B cell (primary cell): ENCODE results near the gene NR2E3. TPM values are rescaled to one million over a fixed set of nuclear protein-coding genes. Genes with fewer than 3 reads are reported as not detected.

Experiments
- ATAC-seq: fragments of 200-7000 bp; cut with Tn5 transposase; one replicate; pipeline ENCODE4 v1.10.0; 2021; ENCODE audit warnings: low read depth, mild to moderate bottlenecking, moderate number of reproducible peaks, moderate library complexity
- CTCF ChIA-PET: fragments of 350-600 bp; sonication (Branson Sonifier 250); formaldehyde crosslinking; loops from one replicate; lab custom pipeline; 2021; ENCODE audit warnings: antibody characterized with exemption, inconsistent platforms; lab: Charles Lee
- POLR2A ChIA-PET: fragments of 350-600 bp; sonication (Branson Sonifier 250); formaldehyde crosslinking; loops from one replicate; lab custom pipeline; 2021; ENCODE audit warnings: antibody characterized with exemption; lab: Charles Lee
- DNase-seq: peaks from one replicate; pipeline ENCODE4 v3.0.0; 2013
- H2AFZ ChIP-seq: 2 replicates; pipeline ENCODE4 v1.6.1; 2012; ENCODE audit warnings: mild to moderate bottlenecking, low read depth, low read length; ENCODE audit not compliant: insufficient read depth, poor library complexity, severe bottlenecking
- H3K27ac ChIP-seq, 2 donors: 1 replicate in 1 of 2; 2 replicates in 1 of 2; pipeline ENCODE4 v1.5.1; 2012 to 2013; ENCODE audit warnings: low read length in 2 of 2, mild to moderate bottlenecking in 2 of 2, moderate library complexity in 1 of 2
- H3K27me3 ChIP-seq, 4 experiments: fragments of 200-600 bp in 1 of 4; sonication (generic) in 1 of 4; replicated peaks in 1 of 4; 1 replicate in 2 of 4; 2 replicates in 2 of 4; pipeline versions ENCODE4 v1.6.1 to v1.7.0; 2013 to 2016; ENCODE audit warnings: low read length in 3 of 4, mild to moderate bottlenecking in 2 of 4, mixed read lengths in 1 of 4, moderate library complexity in 1 of 4; ENCODE audit not compliant: insufficient read depth in 4 of 4, control insufficient read depth in 3 of 4; ENCODE audit errors: control extremely low read depth in 1 of 4
- H3K36me3 ChIP-seq, 2 experiments: replicated peaks in 1 of 2; 1 replicate in 1 of 2; 2 replicates in 1 of 2; pipeline versions ENCODE4 v1.6.1 to v1.7.1; 2013; ENCODE audit warnings: low read length in 1 of 2; ENCODE audit not compliant: insufficient read depth in 2 of 2, control insufficient read depth in 1 of 2; ENCODE audit errors: control extremely low read depth in 1 of 2, extremely low read depth in 1 of 2
- H3K4me1 ChIP-seq, 2 donors: fragments of 200-600 bp in 1 of 2; sonication (generic) in 1 of 2; 1 replicate in 1 of 2; 2 replicates in 1 of 2; pipeline versions ENCODE4 v1.5.1 to v1.6.1; 2013 to 2017; ENCODE audit warnings: low read length in 2 of 2; ENCODE audit not compliant: control insufficient read depth in 2 of 2, insufficient read depth in 2 of 2
- H3K4me2 ChIP-seq: replicated peaks from 2 replicates; pipeline ENCODE3; 2012; ENCODE audit warnings: mild to moderate bottlenecking, low read depth, low read length; ENCODE audit not compliant: poor library complexity, severe bottlenecking
- H3K4me3 ChIP-seq, 5 experiments: fragments of 200-600 bp in 1 of 5; sonication (generic) in 1 of 5; 1 replicate in 3 of 5; 2 replicates in 2 of 5; pipeline versions ENCODE4 v1.5.1 to v1.7.0; 2011 to 2016; ENCODE audit warnings: low read length in 4 of 5, mild to moderate bottlenecking in 4 of 5, low read depth in 2 of 5, control low read depth in 1 of 5, moderate library complexity in 1 of 5; ENCODE audit not compliant: insufficient read depth in 1 of 5; ENCODE audit errors: control extremely low read depth in 1 of 5, extremely low read depth in 1 of 5
- H3K79me2 ChIP-seq: fragments of 200-600 bp; sonication (generic); one replicate; pipeline ENCODE4 v1.6.0; 2016; ENCODE audit warnings: low read length; ENCODE audit not compliant: control insufficient read depth, insufficient read depth
- H3K9ac ChIP-seq: fragments of 200-600 bp; sonication (generic); 2 replicates; pipeline ENCODE4 v1.6.1; 2017; ENCODE audit warnings: mild to moderate bottlenecking, low read length, moderate library complexity
- H3K9me3 ChIP-seq, 3 donors: one replicate each; pipeline versions ENCODE4 v1.6.1 to v1.7.1; 2013; ENCODE audit warnings: low read length in 2 of 3; ENCODE audit not compliant: control insufficient read depth in 2 of 3, insufficient read depth in 1 of 3; ENCODE audit errors: control extremely low read depth in 1 of 3
- H4K20me1 ChIP-seq: 2 replicates; pipeline ENCODE4 v1.6.0; 2012; ENCODE audit warnings: mild to moderate bottlenecking, low read length; ENCODE audit not compliant: insufficient read depth, control insufficient read depth, poor library complexity, severe bottlenecking
- H3K27ac Mint-ChIP-seq: one replicate; pipeline ENCODE4 v1.8.0; 2021; ENCODE audit warnings: mixed read lengths
- H3K27me3 Mint-ChIP-seq: one replicate; pipeline ENCODE4 v1.8.0; 2021; ENCODE audit warnings: mixed read lengths
- H3K4me1 Mint-ChIP-seq: one replicate; pipeline ENCODE4 v1.8.0; 2021; ENCODE audit warnings: mixed read lengths
- H3K4me3 Mint-ChIP-seq: one replicate; pipeline ENCODE4 v1.8.0; 2021; ENCODE audit warnings: mixed read lengths
- H3K9me3 Mint-ChIP-seq: one replicate; pipeline ENCODE4 v1.8.0; 2022; ENCODE audit warnings: mixed read lengths; ENCODE audit not compliant: insufficient read depth
- CTCF ChIP-seq: fragments of 200-600 bp; IDR thresholded peaks from one replicate; pipeline ENCODE4 v1.8.0; 2022; ENCODE audit warnings: antibody characterized with exemption, mild to moderate bottlenecking
- EZH2 ChIP-seq: IDR thresholded peaks from 2 replicates; pipeline ENCODE4 v1.6.1; 2012; ENCODE audit warnings: borderline replicate concordance, low read depth, mild to moderate bottlenecking, moderate library complexity, low read length; ENCODE audit not compliant: insufficient read depth, poor library complexity, severe bottlenecking
- WGBS: methylation state at CpG from one replicate; pipeline ENCODE4 v1.1.5; 2013; ENCODE audit warnings: missing lambda C conversion rate; ENCODE audit not compliant: insufficient coverage; 5-methylcytosine and 5-hydroxymethylcytosine counted together
- intact Hi-C: fragments of 100-400 bp; cut with micrococcal nuclease; formaldehyde crosslinking; loops from one replicate; pipeline ENCODE4 v1.10.0; 2022
- polyA plus RNA-seq: library from polyadenylated mRNA; depleted of rRNA; stranded (reverse); fragments of >200 nt; gene quantifications from 2 replicates; pipeline ENCODE4 v1.2.3, GENCODE V29; 2012
- total RNA-seq, 2 donors: library from RNA; stranded (reverse); fragments of 120-200 nt in 1 of 2; gene quantifications; 1 replicate in 1 of 2; 2 replicates in 1 of 2; pipeline versions ENCODE4 v1.2.3 to v1.2.4, GENCODE V29; 2013 to 2022

Gene NR2E3
- total and polyA plus RNA-seq, 2 donors (not counting 1 experiment from before 2014, with no cell fraction given): not detected

DNA sequence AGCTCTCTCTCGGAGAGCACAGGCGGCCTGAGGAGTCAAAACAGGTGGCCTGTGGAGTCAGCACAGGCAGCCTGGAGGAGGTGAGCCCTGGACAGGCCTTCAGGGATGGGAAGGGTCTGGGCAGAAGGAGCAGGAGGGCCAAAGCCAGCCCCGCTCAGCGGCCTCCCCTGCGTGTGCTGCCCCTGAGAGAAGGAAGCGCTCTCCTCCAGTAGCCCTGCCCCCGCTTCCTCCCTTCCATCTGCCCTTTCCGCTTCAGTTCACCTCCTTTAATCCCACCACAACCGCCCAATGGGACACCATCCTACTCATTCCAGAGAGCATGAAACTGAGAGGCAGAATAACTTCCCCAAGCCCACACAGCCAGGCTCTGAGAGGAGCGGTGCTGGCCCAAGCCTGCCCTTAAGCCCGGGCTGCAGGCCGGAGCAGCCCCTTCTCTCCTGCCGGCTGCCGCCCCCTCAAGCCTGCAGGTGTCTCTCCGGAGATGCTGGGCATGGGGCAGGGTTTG is 3.2 kb upstream of the NR2E3 start:
- no peak for DNase-seq
- CTCF ChIA-PET: no interaction called here
- H4K20me1 ChIP-seq: no peaks in the 10 kb centered on the region
- no peak overlapping the region for H3K27ac ChIP-seq
- TF ChIP-seq CTCF (no peak), EZH2 (no peak)
- no peak overlapping the region for H3K9ac ChIP-seq
- ATAC-seq: no peak
- no peak overlapping the region for H3K4me2 ChIP-seq
- H3K9me3 ChIP-seq: peaks cover 0 to 3% (median 0%) of the 10 kb centered on the region in 3 donors
- H3K79me2 ChIP-seq: no peaks in the 10 kb centered on the region
- Mint-ChIP-seq H3K4me3 (no peak overlapping the region), H3K27me3 (peaks cover 7% of the 10 kb centered on the region), H3K27ac (no peak overlapping the region), H3K4me1 (peaks cover 2% of the 10 kb centered on the region), H3K9me3 (no peaks in the 10 kb centered on the region)
- no peak overlapping the region for H3K4me3 ChIP-seq
- 85% methylated on average over 11 of the region's 15 CpGs for WGBS
- H3K36me3 ChIP-seq: no peaks in the 10 kb centered on the region
- no peak overlapping the region for H2AFZ ChIP-seq
- intact Hi-C loops: no loop called here
- POLR2A ChIA-PET: no interaction called here
- H3K4me1 ChIP-seq: no peaks in the 10 kb centered on the region
- H3K27me3 ChIP-seq: peaks cover 0 to 2% (median 0%) of the 10 kb centered on the region in 4 experiments

GRCh38 chr15:71807691-71808091 is 2.7 kb upstream of the NR2E3 start:
- H2AFZ ChIP-seq: no peak overlapping the region
- H3K4me1 ChIP-seq: no peaks in the 10 kb centered on the region
- no peak overlapping the region for H3K4me2 ChIP-seq
- Mint-ChIP-seq H3K4me1 (peaks cover 2% of the 10 kb centered on the region), H3K4me3 (no peak overlapping the region), H3K9me3 (no peaks in the 10 kb centered on the region), H3K27me3 (peaks cover 4% of the 10 kb centered on the region), H3K27ac (no peak overlapping the region)
- H3K27me3 ChIP-seq: peaks cover 0 to 2% (median 0%) of the 10 kb centered on the region in 4 experiments
- no peak for DNase-seq
- no peaks in the 10 kb centered on the region for H3K79me2 ChIP-seq
- H4K20me1 ChIP-seq: no peaks in the 10 kb centered on the region
- POLR2A ChIA-PET: no interaction called here
- 75% methylated on average over 4 of the region's 4 CpGs for WGBS
- no peak for TF ChIP-seq EZH2
- no peak for TF ChIP-seq CTCF
- no peak overlapping the region for H3K27ac ChIP-seq
- H3K9me3 ChIP-seq: peaks cover 0 to 2% (median 0%) of the 10 kb centered on the region in 3 donors
- H3K36me3 ChIP-seq: no peaks in the 10 kb centered on the region
- ATAC-seq: no peak
- intact Hi-C loops: no loop called here
- CTCF ChIA-PET: no interaction called here
- no peak overlapping the region for H3K4me3 ChIP-seq
- no peak overlapping the region for H3K9ac ChIP-seq
